ENCODE data around the gene PTPN13. TPM values are rescaled to one million over a fixed set of nuclear protein-coding genes. Genes with fewer than 3 reads are reported as not detected.

The PTPN13 gene
- total RNA-seq, 1 donor from 2014 or later = 5.6 TPM

- DNase-seq (ENCODE audit: low spot score) = no peak
- peaks cover under 1% of the 10 kb centered on the region for H3K4me1 Mint-ChIP-seq (ENCODE audit: unreplicated experiment)
- no peaks in the 10 kb centered on the region for H3K27me3 Mint-ChIP-seq (ENCODE audit: unreplicated experiment)
- H3K9me3 Mint-ChIP-seq (ENCODE audit: unreplicated experiment) = no peaks in the 10 kb centered on the region
- no peak overlapping the region for H3K27ac Mint-ChIP-seq (ENCODE audit: unreplicated experiment)
- H3K4me3 Mint-ChIP-seq (ENCODE audit: unreplicated experiment) = no peak overlapping the region
- peaks cover 8% of the 10 kb centered on the region for H3K36me3 Mint-ChIP-seq (ENCODE audit: low read depth, unreplicated experiment)
- TF ChIP-seq CTCF (IDR thresholded peaks at IDR 0.05; ENCODE audit: unreplicated experiment) = no peak
Observed at GRCh38 chr4:86613734-86614133, 19.6 kb downstream of the PTPN13 start.

- no peak for TF ChIP-seq CTCF (IDR thresholded peaks at IDR 0.05; ENCODE audit: unreplicated experiment)
- H3K4me1 Mint-ChIP-seq (ENCODE audit: unreplicated experiment) = peaks cover 3% of the 10 kb centered on the region
- no peak overlapping the region for H3K4me3 Mint-ChIP-seq (ENCODE audit: unreplicated experiment)
- H3K36me3 Mint-ChIP-seq (ENCODE audit: low read depth, unreplicated experiment) = peaks cover 10% of the 10 kb centered on the region
- DNase-seq (ENCODE audit: low spot score) = no peak
- no peak overlapping the region for H3K27ac Mint-ChIP-seq (ENCODE audit: unreplicated experiment)
- no peaks in the 10 kb centered on the region for H3K27me3 Mint-ChIP-seq (ENCODE audit: unreplicated experiment)
- no peaks in the 10 kb centered on the region for H3K9me3 Mint-ChIP-seq (ENCODE audit: unreplicated experiment)
Observed at GRCh38 chr4:86614865-86615264, 20.8 kb downstream of the PTPN13 start.

- Mint-ChIP-seq H3K4me3 (ENCODE audit: unreplicated experiment) (no peak overlapping the region), H3K27ac (ENCODE audit: unreplicated experiment) (no peak overlapping the region), H3K27me3 (ENCODE audit: unreplicated experiment) (no peaks in the 10 kb centered on the region), H3K9me3 (ENCODE audit: unreplicated experiment) (no peaks in the 10 kb centered on the region), H3K36me3 (ENCODE audit: low read depth, unreplicated experiment) (peaks cover 10% of the 10 kb centered on the region), H3K4me1 (ENCODE audit: unreplicated experiment) (peaks cover 3% of the 10 kb centered on the region)
- DNase-seq (ENCODE audit: low spot score) = no peak
- no peak for TF ChIP-seq CTCF (IDR thresholded peaks at IDR 0.05; ENCODE audit: unreplicated experiment)
Observed at GRCh38 chr4:86615501-86615900, 21.4 kb downstream of the PTPN13 start.

- Mint-ChIP-seq H3K27me3 (ENCODE audit: unreplicated experiment) (no peaks in the 10 kb centered on the region), H3K4me1 (ENCODE audit: unreplicated experiment) (peaks cover 3% of the 10 kb centered on the region), H3K36me3 (ENCODE audit: low read depth, unreplicated experiment) (peaks cover 10% of the 10 kb centered on the region), H3K4me3 (ENCODE audit: unreplicated experiment) (no peak overlapping the region), H3K9me3 (ENCODE audit: unreplicated experiment) (no peaks in the 10 kb centered on the region), H3K27ac (ENCODE audit: unreplicated experiment) (no peak overlapping the region)
- DNase-seq (ENCODE audit: low spot score) = no peak
- TF ChIP-seq CTCF (IDR thresholded peaks at IDR 0.05; ENCODE audit: unreplicated experiment) = no peak
Observed at GRCh38 chr4:86619656-86620055, 25.5 kb downstream of the PTPN13 start.

- no peak for TF ChIP-seq CTCF (IDR thresholded peaks at IDR 0.05; ENCODE audit: unreplicated experiment)
- no peak for DNase-seq (ENCODE audit: low spot score)
- Mint-ChIP-seq H3K27ac (ENCODE audit: unreplicated experiment) (no peak overlapping the region), H3K9me3 (ENCODE audit: unreplicated experiment) (no peaks in the 10 kb centered on the region), H3K27me3 (ENCODE audit: unreplicated experiment) (no peaks in the 10 kb centered on the region), H3K4me3 (ENCODE audit: unreplicated experiment) (no peak overlapping the region), H3K4me1 (ENCODE audit: unreplicated experiment) (peaks cover 3% of the 10 kb centered on the region), H3K36me3 (ENCODE audit: low read depth, unreplicated experiment) (peaks cover 4% of the 10 kb centered on the region)
Observed at GRCh38 chr4:86621435-86621834, 27.3 kb downstream of the PTPN13 start.

Data from endothelial cell (in vitro differentiated cells).